GM19397 (cell line): ENCODE data around the gene FMNL3.

Experiments used
- ATAC-seq: cut with Tn5 transposase; IDR thresholded peaks from one replicate; pipeline ENCODE4 v1.9.1; 2021; ENCODE audit warnings: mild to moderate bottlenecking, moderate library complexity; ENCODE audit not compliant: unreplicated experiment

FMNL3 gene

DNA sequence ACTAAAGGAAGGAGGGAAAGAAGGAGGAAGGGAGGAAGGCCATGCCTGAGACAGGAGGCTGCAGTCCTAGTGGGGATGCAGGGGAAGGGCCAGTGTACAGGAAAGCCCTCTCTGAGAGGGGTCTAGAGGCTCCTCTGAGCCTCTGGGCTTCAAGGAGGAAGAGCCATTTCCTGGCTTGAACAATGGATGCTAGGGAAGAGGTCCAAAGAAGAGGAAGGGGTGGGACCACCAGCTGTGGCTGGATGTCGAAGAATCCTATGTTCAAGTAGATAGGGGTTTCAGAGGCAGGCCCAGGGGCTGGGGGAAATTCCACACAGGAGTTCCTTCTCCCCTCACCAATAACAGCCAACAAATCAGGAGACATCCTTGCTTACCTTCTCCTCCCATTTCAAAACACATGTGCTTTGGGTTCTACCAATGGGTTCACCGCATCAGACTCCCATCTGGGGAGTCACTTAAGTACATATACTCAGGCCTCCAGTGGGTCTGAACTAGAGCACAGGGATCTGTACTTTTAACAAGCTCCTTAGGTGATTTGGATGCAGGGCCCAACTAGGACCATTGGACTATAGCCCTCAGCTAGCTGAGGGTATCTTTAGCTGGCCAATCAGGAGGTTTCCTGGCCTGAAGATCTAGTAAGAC lies 51.5 kb downstream of the FMNL3 start:
- no peak for ATAC-seq

DNA sequence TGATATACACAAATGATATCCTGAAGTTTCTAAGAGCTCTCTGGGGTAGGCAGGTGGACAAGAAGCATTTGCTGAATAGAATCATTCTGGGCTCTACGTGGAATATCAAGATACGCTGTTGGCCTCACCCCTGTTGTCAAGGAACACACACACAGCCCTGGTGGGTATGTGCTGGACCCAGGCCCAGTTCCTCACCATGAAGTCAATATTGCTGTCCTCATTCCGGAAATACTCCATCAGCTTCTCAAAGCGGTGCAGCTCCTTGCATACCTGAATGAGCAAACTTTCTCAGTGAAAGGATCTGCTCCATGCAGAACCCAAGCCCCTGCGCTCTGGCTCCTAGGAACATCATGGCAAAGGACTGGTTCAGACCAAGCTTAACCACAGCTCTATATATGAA lies 52.5 kb downstream of the FMNL3 start:
- no peak for ATAC-seq

GRCh38 chr12:49652921-49653520 lies 54.2 kb downstream of the FMNL3 start:
- no peak for ATAC-seq

DNA sequence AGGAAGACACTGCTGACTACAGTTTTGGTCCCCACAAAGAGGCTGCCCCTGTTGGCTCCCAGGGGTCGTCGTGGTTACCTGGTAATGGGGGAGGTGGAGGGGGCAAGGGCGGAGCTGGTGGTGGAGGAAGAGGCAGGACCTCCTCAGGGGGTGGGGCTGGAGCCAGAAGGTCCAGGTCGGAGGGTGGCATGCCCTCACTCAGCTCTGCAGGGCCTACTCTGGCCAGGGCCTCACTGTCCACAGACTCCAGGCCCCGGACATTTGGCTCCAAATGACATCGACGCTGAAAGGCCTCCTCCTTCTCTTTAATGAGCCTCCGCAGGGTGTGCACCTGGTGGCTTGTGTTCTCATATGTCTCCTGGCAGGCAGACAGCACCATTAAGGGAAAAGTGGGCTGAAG lies 55.4 kb downstream of the FMNL3 start:
- no peak for ATAC-seq

DNA sequence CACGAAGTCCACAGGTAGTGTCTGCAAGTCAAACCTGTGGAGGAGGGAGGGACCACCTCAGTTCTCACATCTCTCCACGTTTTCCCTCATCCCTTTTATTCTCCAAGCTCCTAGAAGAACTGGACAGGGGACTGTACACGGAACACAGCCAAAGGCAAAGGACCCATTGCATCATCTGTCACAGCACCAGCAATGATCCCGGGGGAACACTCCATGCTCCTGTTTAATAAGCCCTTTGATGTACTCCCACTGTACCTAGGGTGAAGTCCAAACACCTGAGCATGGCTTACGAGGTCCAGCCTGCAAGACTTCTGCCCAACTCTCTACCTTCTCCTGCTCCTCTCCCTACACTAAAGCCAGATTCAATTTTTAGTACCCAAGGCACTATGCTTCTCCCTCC lies 57.3 kb downstream of the FMNL3 start:
- no peak for ATAC-seq

- no peak for ATAC-seq
Observed at GRCh38 chr12:49649445-49649844, 57.8 kb downstream of the FMNL3 start.

DNA sequence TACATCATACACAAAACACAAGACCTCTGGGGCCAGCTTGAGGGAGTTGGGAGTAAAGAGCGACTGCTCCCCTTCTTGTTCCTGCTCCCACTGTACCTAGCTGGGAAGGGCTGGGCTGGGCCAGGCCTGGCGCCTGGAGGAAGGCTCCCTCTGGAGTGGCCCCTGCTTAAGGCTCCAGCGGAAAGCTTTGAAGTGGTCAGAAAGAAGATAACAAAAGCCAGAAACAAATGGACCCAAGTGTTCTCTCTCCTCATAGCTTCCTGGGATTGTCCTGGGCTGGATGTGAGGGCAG lies 58.5 kb downstream of the FMNL3 start:
- ATAC-seq, result no peak

- no peak for ATAC-seq
Observed at GRCh38 chr12:49647827-49648711, 59.1 kb downstream of the FMNL3 start.

DNA sequence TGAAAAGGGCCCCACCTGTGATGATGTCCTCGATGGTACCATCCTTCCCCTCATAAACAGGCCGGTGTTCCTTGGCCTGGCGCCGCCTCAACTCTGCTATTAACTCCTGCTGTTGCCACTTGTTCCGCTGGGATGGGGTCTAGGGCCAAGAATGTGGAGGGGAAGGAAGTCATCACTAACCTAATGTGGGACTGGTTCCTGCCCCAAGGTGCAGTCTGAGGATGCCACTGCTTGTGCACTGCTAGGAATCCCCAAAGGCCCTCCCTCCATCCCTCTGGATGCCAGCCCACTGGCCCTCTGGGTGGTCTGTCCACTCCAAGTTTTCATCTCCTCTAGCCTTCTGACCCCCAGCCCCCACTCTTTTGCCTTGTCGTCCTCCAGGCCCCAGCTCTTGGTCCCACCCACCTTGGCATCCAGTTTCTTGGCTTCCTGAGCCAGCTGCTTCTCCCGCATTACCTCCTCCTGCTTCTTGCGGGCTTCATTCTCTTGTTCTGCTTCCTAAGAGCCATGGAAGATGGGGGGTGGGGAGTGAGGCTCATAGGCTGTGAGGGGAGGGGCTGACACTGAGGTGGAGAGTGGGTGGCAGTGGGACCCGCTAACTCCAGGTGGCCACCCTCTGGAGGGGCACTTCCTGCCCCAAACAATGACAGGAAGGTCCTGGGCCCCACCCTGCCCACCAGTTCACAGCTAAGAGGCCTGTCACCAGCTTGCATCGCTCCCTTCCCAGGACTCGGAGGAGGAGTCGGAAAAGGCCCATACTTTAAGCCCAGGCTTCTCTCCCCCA lies 60.1 kb downstream of the FMNL3 start:
- ATAC-seq, result no peak

GRCh38 chr12:49646331-49646830 lies 60.8 kb downstream of the FMNL3 start:
- ATAC-seq, result no peak

- no peak for ATAC-seq
Observed at GRCh38 chr12:49645146-49646039, 61.8 kb downstream of the FMNL3 start.

- no peak for ATAC-seq
Observed at GRCh38 chr12:49644620-49644994, 62.6 kb downstream of the FMNL3 start.

GRCh38 chr12:49643961-49644619 lies 63.1 kb downstream of the FMNL3 start:
- no peak for ATAC-seq

- no peak for ATAC-seq
Observed at GRCh38 chr12:49643135-49643534, 64.1 kb downstream of the FMNL3 start.

- no peak for ATAC-seq
Observed at GRCh38 chr12:49642370-49642802, 64.8 kb downstream of the FMNL3 start.

GRCh38 chr12:49641748-49642369 lies 65.3 kb downstream of the FMNL3 start:
- ATAC-seq, result no peak

DNA sequence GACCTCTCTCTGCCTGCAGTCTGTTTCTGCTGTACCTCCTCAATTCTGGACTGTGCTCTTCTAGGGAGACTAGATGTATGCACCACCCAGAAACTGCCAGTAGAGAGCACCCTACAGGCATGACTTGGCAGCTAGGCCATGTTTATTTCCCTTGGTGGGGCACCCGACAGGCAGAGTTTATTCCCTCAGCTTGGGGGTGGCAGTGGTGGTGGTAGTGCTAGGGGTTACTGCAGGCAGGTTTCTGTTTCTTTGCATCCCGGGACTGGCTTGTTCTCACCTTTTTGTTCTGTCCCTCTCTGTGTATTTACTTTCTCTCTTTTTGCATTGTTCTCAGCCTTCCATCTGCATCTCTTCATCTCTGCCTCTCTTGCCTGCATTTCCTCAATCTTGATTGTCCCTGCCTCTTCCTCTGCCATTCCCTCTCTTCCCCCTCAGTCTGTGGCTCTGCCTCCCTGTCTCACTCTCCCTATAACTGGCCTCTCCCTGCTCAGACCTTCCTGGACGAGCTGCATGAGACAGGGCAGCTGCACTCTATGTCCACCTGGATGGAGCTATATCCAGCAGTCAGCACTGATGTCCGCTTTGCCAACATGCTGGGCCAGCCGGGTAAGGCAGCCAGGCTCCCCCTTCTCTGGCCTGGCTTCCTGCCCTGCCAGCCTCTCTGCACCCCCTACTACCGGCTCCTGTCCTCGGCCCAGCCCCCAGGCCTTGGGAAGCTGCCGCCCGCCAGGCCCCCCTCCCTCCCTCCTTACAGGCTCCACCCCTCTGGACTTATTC lies 70.0 kb downstream of the FMNL3 start:
- ATAC-seq, result no peak

GRCh38 chr12:49636574-49636973 lies 70.6 kb downstream of the FMNL3 start:
- no peak for ATAC-seq
